ENCODE measurements around the gene POLR1A.

POLR1A gene

GRCh38 chr2:86015006-86015405 lies 90.7 kb downstream of the POLR1A start:
- TF ChIP-seq CTCF (IDR thresholded peaks at IDR 0.05; ENCODE audit: low read depth, low read length) = no peak
- DNase-seq (ENCODE audit: extremely low read depth, low read depth) = no peak

- TF ChIP-seq CTCF (IDR thresholded peaks at IDR 0.05; ENCODE audit: low read depth, low read length) = no peak
- DNase-seq (ENCODE audit: extremely low read depth, low read depth) = no peak
Observed at GRCh38 chr2:86014493-86014892, 91.2 kb downstream of the POLR1A start.

GRCh38 chr2:86012007-86012712 lies 93.5 kb downstream of the POLR1A start:
- TF ChIP-seq CTCF (IDR thresholded peaks at IDR 0.05; ENCODE audit: low read depth, low read length) = no peak

GRCh38 chr2:86011449-86011941 lies 94.2 kb downstream of the POLR1A start:
- no peak for DNase-seq (ENCODE audit: extremely low read depth, low read depth)
- no peak for TF ChIP-seq CTCF (IDR thresholded peaks at IDR 0.05; ENCODE audit: low read depth, low read length)

More at GRCh38 chr2:86012007-86012712, 93.5 kb downstream of the POLR1A start:
- DNase-seq (ENCODE audit: extremely low read depth, low read depth) = no peak

GRCh38 chr2:86010083-86010482 lies 95.6 kb downstream of the POLR1A start:
- DNase-seq (ENCODE audit: extremely low read depth, low read depth) = no peak

GRCh38 chr2:86006524-86006923 lies 99.2 kb downstream of the POLR1A start:
- DNase-seq (ENCODE audit: extremely low read depth, low read depth) = no peak
- TF ChIP-seq CTCF (IDR thresholded peaks at IDR 0.05; ENCODE audit: low read depth, low read length) = no peak

More at GRCh38 chr2:86010083-86010482, 95.6 kb downstream of the POLR1A start:
- no peak for TF ChIP-seq CTCF (IDR thresholded peaks at IDR 0.05; ENCODE audit: low read depth, low read length)

GRCh38 chr2:86003967-86004366 lies 101.7 kb downstream of the POLR1A start:
- TF ChIP-seq CTCF (IDR thresholded peaks at IDR 0.05; ENCODE audit: low read depth, low read length) = no peak
- no peak for DNase-seq (ENCODE audit: extremely low read depth, low read depth)

All from AG09319 (cell line).